Spleen (tissue), 7 donors: ENCODE results near the gene KCND3.

Experiments used
- POLR2A ChIP-seq, 3 donors: fragments of 450-650 bp; IDR thresholded peaks; one replicate each; pipeline ENCODE4 v1.5.1; 2017; ENCODE audit warnings: antibody characterized with exemption in 3 of 3, mild to moderate bottlenecking in 1 of 3
- POLR2AphosphoS5 ChIP-seq, 3 donors: sonication (generic); formaldehyde crosslinking; IDR thresholded peaks; one replicate each; pipeline ENCODE4 v1.5.1; 2017; ENCODE audit warnings: antibody characterized with exemption in 3 of 3
- TF ChIP-seq, protein P1 (sequence below), 11 experiments: fragments of 200-600 bp in 7 of 11; fragments of 450-650 bp in 4 of 11; sonication (generic) in 4 of 11; IDR thresholded peaks in 8 of 11; conservative IDR thresholded peaks in 3 of 11; 1 replicate in 7 of 11; 2 replicates in 4 of 11; pipeline versions ENCODE4 v1.4.0 to v1.8.0; 2016 to 2021; ENCODE audit warnings: antibody characterized with exemption in 11 of 11, inconsistent platforms in 4 of 11, mild to moderate bottlenecking in 1 of 11
- donor health status: DM: no; HTN: no; CAD: no; lungs with moderate emphysema.
- donor health status: DM: no; HTN: no; CAD: no.
- donor health status: DM: no; HTN: no; CAD: no.

DNA sequence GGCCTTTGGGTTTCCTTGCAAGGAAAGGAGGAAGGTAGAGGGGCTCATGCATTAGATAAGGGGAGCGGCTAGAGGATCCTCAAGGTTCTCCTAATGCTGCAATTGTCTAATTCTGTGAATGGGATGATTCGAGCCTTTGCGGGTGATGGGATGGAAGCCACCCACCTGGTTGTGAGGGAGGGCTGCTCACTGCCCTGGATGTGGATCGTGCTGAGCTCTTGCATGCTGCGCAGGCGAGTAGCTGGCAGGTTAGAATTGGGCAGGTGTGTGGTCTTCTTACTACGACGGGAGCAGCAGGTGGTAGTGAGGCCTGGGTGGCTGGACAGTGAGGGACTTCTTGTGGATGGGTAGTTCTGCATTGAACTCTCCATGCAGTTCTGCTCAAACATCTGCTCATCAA lies 212.6 kb downstream of the KCND3 start:
- TF ChIP-seq, protein P1, sequence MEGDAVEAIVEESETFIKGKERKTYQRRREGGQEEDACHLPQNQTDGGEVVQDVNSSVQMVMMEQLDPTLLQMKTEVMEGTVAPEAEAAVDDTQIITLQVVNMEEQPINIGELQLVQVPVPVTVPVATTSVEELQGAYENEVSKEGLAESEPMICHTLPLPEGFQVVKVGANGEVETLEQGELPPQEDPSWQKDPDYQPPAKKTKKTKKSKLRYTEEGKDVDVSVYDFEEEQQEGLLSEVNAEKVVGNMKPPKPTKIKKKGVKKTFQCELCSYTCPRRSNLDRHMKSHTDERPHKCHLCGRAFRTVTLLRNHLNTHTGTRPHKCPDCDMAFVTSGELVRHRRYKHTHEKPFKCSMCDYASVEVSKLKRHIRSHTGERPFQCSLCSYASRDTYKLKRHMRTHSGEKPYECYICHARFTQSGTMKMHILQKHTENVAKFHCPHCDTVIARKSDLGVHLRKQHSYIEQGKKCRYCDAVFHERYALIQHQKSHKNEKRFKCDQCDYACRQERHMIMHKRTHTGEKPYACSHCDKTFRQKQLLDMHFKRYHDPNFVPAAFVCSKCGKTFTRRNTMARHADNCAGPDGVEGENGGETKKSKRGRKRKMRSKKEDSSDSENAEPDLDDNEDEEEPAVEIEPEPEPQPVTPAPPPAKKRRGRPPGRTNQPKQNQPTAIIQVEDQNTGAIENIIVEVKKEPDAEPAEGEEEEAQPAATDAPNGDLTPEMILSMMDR (IDR thresholded peaks at IDR 0.05 in 8 of 11, conservative IDR thresholded peaks at IDR 0.05 in 3 of 11): no peak
- TF ChIP-seq POLR2AphosphoS5 (IDR thresholded peaks at IDR 0.05) (no peak), POLR2A (IDR thresholded peaks at IDR 0.05) (no peak)
